Activated CD8-positive, alpha-beta memory T cell treated with anti-CD3 and anti-CD28 coated beads, Interleukin-2, amount 50 U/mL, for 1 hour (primary cell): Measurements from ENCODE around the gene FAM163A.
"Not testable (repeated sequence)": the region's sequence is repeated elsewhere in the genome, so short reads cannot be mapped to it uniquely, and the experiment has no call there.

Experiments used
- DNase-seq: peaks from one replicate; pipeline ENCODE4 v3.0.0-alpha.2; 2020; ENCODE audit errors: extremely low read depth

FAM163A gene

GRCh38 chr1:179815641-179816040 lies 72.5 kb downstream of the FAM163A start:
- no peak for DNase-seq

GRCh38 chr1:179816196-179816960 lies 73.3 kb downstream of the FAM163A start:
- no peak for DNase-seq

- DNase-seq = no peak
These were observed 74.0 kb downstream of the FAM163A start for GRCh38 chr1:179817056-179817455.

GRCh38 chr1:179817789-179818188 lies 74.7 kb downstream of the FAM163A start:
- no peak for DNase-seq

DNA sequence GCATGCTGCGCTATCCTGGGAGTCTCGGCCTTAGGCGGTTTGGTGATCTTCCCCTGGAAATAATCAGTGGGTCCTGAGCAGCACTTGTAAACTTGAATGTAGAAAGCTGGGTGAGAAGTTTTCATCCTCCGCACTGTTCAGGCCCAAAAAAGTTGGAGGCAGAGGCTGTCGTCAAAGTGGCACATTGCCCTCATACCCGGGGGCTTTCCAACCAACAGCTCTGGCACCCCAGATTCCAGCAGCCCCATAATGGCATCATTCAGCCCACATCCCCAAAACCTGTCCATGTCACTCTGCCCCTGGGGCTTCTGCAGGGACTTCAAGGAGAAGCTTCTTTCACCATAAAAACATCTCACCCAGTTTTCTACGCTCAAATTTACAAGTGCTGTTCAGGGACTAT lies 75.2 kb downstream of the FAM163A start:
- no peak for DNase-seq

GRCh38 chr1:179818743-179819173 lies 75.7 kb downstream of the FAM163A start:
- DNase-seq = no peak

- DNase-seq = no peak
These were observed 77.3 kb downstream of the FAM163A start for GRCh38 chr1:179820226-179820970.

DNA sequence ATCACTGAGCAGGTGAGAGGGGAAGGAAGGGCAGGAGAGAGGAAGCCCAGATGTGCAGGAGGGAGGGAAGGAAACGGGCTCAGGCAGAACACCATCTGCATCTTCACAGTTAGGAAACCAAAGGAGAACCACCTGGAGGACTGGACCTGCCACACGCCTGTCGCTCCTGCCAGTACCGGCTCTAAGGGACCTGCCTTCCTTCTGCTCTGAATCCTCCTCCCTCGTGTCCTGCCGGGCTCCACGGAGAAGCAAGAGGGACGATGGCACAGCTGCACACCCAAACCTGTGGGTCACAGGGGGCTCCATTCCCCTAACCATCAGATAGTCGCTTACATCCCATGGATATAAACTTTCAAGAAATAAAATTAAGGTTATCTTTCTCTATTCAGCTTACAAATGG lies 78.4 kb downstream of the FAM163A start:
- DNase-seq = no peak

DNA sequence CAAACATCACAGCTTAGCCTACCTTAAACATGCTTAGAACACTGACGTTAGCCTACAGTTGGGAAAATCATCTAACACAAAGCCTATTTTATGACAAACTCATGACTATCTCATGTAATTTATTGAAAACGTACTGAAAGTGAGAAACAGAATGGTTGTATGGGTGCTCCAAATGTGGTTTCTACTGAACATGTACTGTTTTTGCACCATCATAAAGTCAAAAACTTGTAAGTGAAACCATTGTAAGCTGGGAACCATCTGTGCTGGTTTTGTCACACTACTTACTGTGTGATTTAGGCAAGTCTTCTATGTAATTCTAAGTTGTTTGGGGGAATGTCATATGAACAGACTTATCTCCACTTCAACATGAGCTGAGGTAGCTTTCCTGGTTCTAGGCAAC lies 79.0 kb downstream of the FAM163A start:
- no peak for DNase-seq

DNA sequence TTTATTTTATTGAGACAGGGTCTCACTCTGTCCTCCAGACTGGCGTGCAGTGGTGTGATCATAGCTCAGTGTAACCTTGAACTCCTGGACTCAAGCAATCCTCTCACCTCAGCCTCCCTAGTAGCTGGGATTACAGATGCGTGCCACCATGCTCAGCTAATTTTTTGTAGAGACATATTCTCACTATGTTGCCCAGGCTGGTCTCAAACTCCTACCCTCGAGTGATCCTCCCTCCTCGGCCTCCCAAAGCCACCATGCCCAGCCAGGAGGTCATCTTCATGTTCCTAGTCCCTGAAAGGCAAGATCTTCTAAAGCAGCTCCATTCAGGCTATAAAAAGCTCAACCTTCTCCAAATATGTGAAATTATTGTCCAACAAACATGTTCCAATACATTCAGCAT lies 80.6 kb downstream of the FAM163A start:
- DNase-seq = no peak

GRCh38 chr1:179824265-179824664 lies 81.2 kb downstream of the FAM163A start:
- no peak for DNase-seq

GRCh38 chr1:179825206-179825605 lies 82.1 kb downstream of the FAM163A start:
- DNase-seq = no peak

DNA sequence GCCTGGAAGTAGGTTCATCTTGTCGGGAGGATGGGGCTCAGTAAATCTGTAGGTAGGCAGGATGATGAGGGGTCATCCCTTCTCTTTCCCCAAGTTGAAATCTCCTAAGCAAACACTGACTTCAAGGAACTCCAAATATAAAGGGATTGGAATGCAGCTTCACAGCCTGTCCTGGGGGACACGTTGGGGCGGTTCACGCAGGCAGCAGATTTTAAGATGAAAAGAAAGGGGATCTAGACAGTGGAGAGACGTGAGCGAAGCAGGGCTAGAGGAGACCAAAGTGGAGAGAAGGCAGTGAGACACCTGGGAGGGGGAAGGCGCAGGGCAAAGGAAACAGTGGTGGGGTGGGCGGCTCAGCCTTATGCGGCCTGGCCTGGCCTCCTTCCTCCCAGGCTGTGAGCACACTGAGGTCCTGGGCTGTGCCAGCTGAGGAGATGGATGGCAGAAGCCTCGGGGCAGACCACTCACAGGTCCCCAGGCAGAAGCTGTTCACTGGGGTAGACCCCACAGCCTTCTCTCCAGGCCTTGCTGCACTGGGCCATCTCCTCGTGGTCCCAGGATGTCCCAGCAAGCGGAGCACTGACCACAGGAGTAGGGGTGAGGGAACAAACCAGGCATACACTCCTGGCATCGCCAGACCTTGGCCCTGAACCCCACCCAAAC lies 82.8 kb downstream of the FAM163A start:
- DNase-seq = no peak

GRCh38 chr1:179826626-179827280 lies 83.7 kb downstream of the FAM163A start:
- DNase-seq = no peak

DNA sequence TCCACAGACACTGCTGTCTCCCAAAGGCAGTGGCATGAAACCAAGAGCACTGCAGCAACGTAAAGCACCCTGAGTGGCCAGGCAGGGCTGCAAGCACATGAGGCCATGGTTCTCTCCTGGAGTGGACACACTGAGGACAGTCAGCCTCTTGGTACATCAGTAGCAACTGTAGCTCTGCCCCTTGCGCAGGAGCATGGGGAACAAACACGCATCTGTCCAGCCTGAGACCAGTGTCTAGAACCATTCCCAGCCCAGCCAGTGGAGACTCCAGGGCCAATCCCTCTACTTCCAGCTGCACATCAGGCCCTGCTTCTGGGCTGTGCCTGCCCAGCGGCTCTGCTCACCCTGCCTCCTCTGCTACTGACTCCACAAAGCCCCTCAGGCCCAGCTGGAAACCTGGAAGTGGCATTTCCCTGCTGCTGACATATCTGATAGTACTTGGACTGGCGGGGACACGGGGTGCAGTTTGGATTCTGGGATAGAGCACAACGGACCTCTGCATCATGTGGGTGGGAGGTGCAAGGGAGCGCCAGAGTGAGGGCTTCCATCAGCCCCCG lies 85.5 kb downstream of the FAM163A start:
- DNase-seq = no peak

DNA sequence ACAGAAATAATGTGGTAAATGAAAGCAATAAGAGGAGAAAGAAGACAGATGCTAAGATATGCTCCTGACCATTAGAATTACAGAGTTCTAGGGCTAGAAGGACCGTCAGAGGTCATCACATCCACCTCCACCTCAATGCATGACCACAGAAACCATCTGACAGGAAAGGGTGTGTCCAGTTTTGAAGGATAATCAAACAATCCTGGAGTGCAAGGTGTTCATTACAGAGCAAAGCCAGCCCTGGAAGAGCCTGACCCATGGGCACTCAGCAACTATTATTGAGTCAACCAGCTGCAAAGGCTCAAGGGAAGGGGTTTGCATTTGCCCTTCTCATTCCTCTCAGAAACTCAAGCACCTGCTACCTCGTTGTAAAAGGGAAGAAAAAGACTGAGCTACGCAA lies 88.1 kb downstream of the FAM163A start:
- no peak for DNase-seq

DNA sequence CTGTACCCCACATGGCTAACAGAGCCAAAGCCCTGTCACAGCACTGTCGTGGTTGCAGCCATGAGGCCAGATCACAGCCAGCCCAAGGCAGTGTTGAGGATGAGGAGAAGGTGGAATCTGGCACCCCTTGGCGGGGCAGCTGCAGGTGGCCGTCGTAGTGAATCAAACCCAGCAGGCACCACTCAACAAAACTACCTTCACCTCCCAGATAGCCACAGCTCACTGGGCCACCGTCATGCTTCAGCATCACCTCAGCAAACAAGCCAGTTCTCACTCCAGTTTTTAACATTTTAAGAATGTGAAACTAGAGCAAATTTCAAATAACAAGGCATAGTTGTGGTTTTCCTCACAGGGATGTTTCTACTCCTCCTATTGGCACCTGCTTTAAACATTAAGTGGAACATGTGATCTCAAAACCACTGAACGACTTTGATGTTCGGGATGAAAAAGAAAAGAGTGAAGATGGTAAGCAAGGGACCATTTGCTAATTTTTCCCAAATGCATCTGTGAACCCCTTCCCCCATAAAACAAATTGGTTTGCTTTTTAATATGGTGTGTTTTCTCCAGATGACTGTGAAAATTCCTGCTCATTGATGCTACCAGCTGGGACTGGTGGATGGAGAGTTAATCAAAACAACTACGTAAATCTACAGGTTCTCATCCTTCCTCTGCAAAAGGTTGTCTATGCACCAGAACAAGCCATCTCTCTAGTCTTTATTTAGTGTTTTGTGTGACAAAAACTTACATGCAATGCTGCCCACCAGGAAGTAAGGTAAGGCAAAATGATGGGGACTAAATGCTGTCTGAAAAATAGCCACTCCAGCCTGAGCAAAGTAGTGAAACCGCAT lies 89.0 kb downstream of the FAM163A start:
- no peak for DNase-seq

- not testable (repeated sequence) for DNase-seq
These were observed 93.8 kb downstream of the FAM163A start for GRCh38 chr1:179836686-179837445.

DNA sequence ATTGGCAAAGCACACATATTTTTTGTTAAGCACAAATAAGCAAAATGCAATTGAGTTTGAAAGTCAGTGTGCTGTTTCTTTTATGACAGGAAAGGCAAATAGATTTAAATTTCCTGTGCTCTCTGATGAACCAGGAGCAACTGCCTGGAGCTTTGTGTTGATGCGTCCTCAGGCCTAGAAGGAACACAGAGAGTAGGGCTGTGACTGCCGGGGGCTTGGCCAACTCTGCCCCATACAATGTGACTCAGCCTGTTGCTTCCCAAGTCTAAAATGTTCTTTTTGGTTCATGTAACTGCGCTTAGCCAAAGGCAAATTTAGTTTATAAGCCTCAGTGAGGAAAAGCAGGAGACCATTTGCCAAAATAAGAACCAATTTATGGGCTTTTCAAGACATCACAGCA lies 97.0 kb downstream of the FAM163A start:
- DNase-seq = no peak

DNA sequence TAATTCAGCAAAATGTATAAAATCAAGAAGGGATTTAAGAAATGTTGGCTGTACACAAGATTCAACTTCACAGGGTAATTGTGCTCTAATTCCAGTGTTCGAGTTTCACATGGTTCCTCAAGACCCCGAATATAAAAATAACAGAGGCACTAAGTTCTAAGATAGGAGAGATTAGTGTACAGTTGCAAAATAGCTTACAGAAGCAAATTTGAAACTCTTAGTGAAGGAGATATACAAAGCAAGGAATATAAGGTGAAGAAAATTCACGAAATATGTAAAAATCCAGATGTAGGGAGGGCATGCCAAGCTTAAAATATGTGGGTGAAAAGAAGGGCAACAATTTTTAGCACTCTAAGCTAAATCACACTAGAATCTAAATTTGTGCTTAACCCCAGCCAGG lies 105.1 kb downstream of the FAM163A start:
- no peak for DNase-seq
